Gastroesophageal sphincter (tissue), 4 donors: ENCODE data around the gene KLHL29. TPM values are rescaled to one million over a fixed set of nuclear protein-coding genes. Genes with fewer than 3 reads are reported as not detected.

Source experiments
- ATAC-seq: fragments of 150-250 bp; one replicate; pipeline ENCODE4 v1.9.1; 2016; ENCODE audit warnings: mild to moderate bottlenecking, moderate library complexity
- H3K27ac ChIP-seq, 4 donors: fragments of 200-600 bp; sonication (generic) in 3 of 4; 1 replicate in 3 of 4; 2 replicates in 1 of 4; pipeline ENCODE4 v1.5.1; 2016 to 2019
- H3K27me3 ChIP-seq: fragments of 200-600 bp; sonication (generic); one replicate; pipeline ENCODE4 v1.5.1; 2019
- H3K36me3 ChIP-seq, 2 donors: fragments of 200-600 bp; sonication (generic); one replicate each; pipeline ENCODE4 v1.5.1; 2019; ENCODE audit warnings: control low read depth in 1 of 2
- H3K4me1 ChIP-seq, 3 donors: fragments of 200-600 bp; sonication (generic); 1 replicate in 2 of 3; 2 replicates in 1 of 3; pipeline ENCODE4 v1.5.1; 2016 to 2019; ENCODE audit warnings: control low read depth in 2 of 3
- H3K4me3 ChIP-seq, 2 donors: fragments of 200-600 bp; sonication (generic); one replicate each; pipeline ENCODE4 v1.5.1; 2019; ENCODE audit warnings: mild to moderate bottlenecking in 1 of 2, moderate library complexity in 1 of 2
- H3K9me3 ChIP-seq, 3 donors: fragments of 200-600 bp; sonication (generic); one replicate each; pipeline ENCODE4 v1.5.1; 2017 to 2019; ENCODE audit warnings: control low read depth in 2 of 3
- EP300 ChIP-seq: sonication (generic); formaldehyde crosslinking; IDR thresholded peaks from one replicate; pipeline ENCODE4 v1.6.1; 2017; ENCODE audit warnings: antibody characterized with exemption, mild to moderate bottlenecking
- POLR2A ChIP-seq, 2 donors: fragments of 450-650 bp; IDR thresholded peaks; one replicate each; pipeline ENCODE4 v1.6.1; 2017; ENCODE audit warnings: antibody characterized with exemption in 2 of 2, mild to moderate bottlenecking in 2 of 2, moderate library complexity in 1 of 2
- POLR2AphosphoS5 ChIP-seq: sonication (generic); formaldehyde crosslinking; IDR thresholded peaks from one replicate; pipeline ENCODE4 v1.6.1; 2017; ENCODE audit warnings: antibody characterized with exemption
- WGBS, 2 donors: methylation state at CpG; one replicate each; pipeline ENCODE4 v1.1.5; 2018; ENCODE audit warnings: low coverage in 1 of 2; 5-methylcytosine and 5-hydroxymethylcytosine counted together
- total RNA-seq, 4 donors: library from RNA; depleted of rRNA; stranded (reverse); fragments of >200 nt; gene quantifications; one replicate each; pipeline ENCODE4 v1.1.0, GENCODE V29; 2016
- TF ChIP-seq, protein P1 (sequence below), 4 experiments: fragments of 200-600 bp in 2 of 4; fragments of 450-650 bp in 2 of 4; sonication (generic) in 1 of 4; IDR thresholded peaks; one replicate each; pipeline ENCODE4 v1.5.1; 2017 to 2019; ENCODE audit warnings: antibody characterized with exemption in 4 of 4, mild to moderate bottlenecking in 2 of 4, moderate library complexity in 2 of 4

The KLHL29 gene
- total RNA-seq, 4 donors from 2014 or later = 15.2 to 31.5 (median 24.2) TPM

DNA sequence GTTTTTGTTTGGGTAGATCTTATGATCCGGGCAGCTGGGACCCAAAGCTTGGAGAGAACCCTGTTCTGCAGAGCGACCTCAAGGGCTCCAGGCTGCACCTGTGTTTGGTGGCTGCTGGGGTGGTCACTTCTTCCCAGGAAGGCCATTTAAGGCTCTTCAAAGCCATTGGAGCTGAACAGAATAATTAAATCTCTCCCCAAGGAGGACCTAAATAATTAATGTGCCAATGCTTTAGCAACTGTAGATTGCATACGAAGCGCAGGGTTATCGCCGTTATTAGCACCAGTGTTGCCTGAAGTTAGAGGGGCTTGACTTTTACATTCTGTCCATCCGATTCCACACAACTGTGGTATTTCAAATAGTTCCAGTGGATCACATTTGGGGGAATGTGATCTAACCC lies 290.5 kb downstream of the KLHL29 start:
- Histone ChIP-seq H3K4me1 (peaks cover 0 to 13% (median 0%) of the 10 kb centered on the region in 3 donors), H3K27me3 (no peaks in the 10 kb centered on the region), H3K4me3 (no peak overlapping the region), H3K27ac (no peak overlapping the region), H3K9me3 (no peaks in the 10 kb centered on the region), H3K36me3 (peaks cover 0 to 4% of the 10 kb centered on the region in 2 donors)
- no peak for TF ChIP-seq POLR2AphosphoS5
- TF ChIP-seq, protein P1, sequence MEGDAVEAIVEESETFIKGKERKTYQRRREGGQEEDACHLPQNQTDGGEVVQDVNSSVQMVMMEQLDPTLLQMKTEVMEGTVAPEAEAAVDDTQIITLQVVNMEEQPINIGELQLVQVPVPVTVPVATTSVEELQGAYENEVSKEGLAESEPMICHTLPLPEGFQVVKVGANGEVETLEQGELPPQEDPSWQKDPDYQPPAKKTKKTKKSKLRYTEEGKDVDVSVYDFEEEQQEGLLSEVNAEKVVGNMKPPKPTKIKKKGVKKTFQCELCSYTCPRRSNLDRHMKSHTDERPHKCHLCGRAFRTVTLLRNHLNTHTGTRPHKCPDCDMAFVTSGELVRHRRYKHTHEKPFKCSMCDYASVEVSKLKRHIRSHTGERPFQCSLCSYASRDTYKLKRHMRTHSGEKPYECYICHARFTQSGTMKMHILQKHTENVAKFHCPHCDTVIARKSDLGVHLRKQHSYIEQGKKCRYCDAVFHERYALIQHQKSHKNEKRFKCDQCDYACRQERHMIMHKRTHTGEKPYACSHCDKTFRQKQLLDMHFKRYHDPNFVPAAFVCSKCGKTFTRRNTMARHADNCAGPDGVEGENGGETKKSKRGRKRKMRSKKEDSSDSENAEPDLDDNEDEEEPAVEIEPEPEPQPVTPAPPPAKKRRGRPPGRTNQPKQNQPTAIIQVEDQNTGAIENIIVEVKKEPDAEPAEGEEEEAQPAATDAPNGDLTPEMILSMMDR (IDR thresholded peaks at IDR 0.05) = no peak
- no peak for TF ChIP-seq EP300
- TF ChIP-seq POLR2A (IDR thresholded peaks at IDR 0.05) = no peak
- WGBS, 2 donors = 97 to 100% methylated on average over 4 to 6 of the region's 7 CpGs
- no peak for ATAC-seq

DNA sequence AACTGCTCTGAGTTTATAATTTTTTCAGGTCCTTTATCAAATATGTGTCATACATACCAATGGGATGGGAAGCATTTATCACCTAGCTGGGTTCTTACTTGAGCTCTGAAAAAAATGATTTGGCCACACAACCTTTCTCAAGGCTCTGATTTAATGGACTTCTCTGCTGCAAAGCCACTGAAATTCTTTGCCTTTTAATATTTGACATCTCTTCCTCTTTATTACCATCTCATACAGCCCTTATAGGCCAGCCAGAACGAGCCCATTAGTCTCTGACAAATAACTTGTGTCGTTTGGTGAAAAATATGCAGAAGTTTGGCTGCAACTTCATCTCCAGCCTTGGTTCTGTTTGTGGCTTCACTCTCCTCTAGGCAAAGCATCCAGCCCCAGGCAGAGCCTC lies 292.9 kb downstream of the KLHL29 start:
- no peak for ATAC-seq
- no peaks in the 10 kb centered on the region for H3K4me1 ChIP-seq
- H3K4me3 ChIP-seq = no peak overlapping the region
- 30 to 41% methylated on average over 2 of the region's 2 CpGs for WGBS, 2 donors
- no peaks in the 10 kb centered on the region for H3K9me3 ChIP-seq
- no peaks in the 10 kb centered on the region for H3K27me3 ChIP-seq
- H3K36me3 ChIP-seq = peaks cover 0 to 4% of the 10 kb centered on the region in 2 donors
- no peak overlapping the region for H3K27ac ChIP-seq
- TF ChIP-seq POLR2A (IDR thresholded peaks at IDR 0.05) (no peak), EP300 (no peak), POLR2AphosphoS5 (no peak)
- TF ChIP-seq, protein P1 (IDR thresholded peaks at IDR 0.05) = no peak

DNA sequence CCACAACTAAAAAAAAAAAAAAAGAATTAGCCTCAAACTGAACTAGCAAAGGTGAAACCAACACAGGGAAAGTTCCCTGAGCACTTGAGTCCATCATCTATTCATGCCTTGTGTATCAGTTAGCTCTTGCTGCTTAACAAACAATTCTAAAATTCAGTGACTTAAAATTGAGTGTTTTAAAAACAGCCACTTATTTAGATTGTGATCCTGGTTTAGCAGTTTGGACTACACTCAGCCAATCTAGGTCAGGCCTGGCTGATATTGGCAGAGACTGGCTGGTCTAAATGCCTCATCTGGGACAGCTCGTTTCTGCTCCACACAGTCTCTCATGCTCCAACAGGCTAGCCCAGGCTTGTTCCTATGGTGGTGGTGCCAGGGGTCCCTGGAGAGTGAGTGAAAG lies 294.1 kb downstream of the KLHL29 start:
- H3K27me3 ChIP-seq = no peaks in the 10 kb centered on the region
- TF ChIP-seq POLR2AphosphoS5 (no peak), POLR2A (IDR thresholded peaks at IDR 0.05) (no peak)
- TF ChIP-seq, protein P1 (IDR thresholded peaks at IDR 0.05) = no peak
- H3K4me1 ChIP-seq = peaks cover 0 to 8% (median 0%) of the 10 kb centered on the region in 3 donors
- H3K27ac ChIP-seq = no peak overlapping the region
- H3K4me3 ChIP-seq = no peak overlapping the region
- no CpG with 5 or more reads among the region's 1 CpG for WGBS, 2 donors
- ATAC-seq = no peak
- H3K36me3 ChIP-seq = peaks cover 0 to 4% of the 10 kb centered on the region in 2 donors
- no peaks in the 10 kb centered on the region for H3K9me3 ChIP-seq

DNA sequence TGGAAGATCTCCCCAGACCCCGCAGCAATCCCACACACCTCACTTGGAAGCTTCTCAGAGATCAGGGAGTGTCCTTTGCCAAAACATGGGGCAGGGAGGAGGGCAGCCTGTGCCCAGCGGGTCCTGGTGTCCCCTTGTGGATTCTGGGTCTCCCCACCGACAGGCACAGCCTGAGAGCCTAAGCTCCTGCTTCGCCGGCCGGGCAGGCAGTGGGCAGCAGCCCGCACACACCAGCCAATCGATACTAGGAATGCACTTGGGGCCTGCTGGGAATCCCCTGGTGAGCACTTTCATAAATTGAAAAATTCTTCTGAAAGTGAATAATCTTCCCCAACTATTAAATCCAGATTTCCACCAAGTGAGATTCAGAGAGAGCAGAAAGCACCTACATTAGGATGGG lies 296.0 kb downstream of the KLHL29 start:
- no peak overlapping the region for H3K27ac ChIP-seq
- H3K9me3 ChIP-seq = no peaks in the 10 kb centered on the region
- H3K4me1 ChIP-seq = peaks cover 0 to 24% (median 0%) of the 10 kb centered on the region in 3 donors
- H3K27me3 ChIP-seq = no peaks in the 10 kb centered on the region
- no peak overlapping the region for H3K4me3 ChIP-seq
- no peak for ATAC-seq
- WGBS, 2 donors = no CpG with 5 or more reads among the region's 8 CpGs
- H3K36me3 ChIP-seq = peaks cover 0 to 8% of the 10 kb centered on the region in 2 donors
- TF ChIP-seq POLR2AphosphoS5 = no peak
- TF ChIP-seq POLR2A (IDR thresholded peaks at IDR 0.05) = no peak
- TF ChIP-seq EP300 = no peak
- TF ChIP-seq, protein P1 (IDR thresholded peaks at IDR 0.05) = no peak

DNA sequence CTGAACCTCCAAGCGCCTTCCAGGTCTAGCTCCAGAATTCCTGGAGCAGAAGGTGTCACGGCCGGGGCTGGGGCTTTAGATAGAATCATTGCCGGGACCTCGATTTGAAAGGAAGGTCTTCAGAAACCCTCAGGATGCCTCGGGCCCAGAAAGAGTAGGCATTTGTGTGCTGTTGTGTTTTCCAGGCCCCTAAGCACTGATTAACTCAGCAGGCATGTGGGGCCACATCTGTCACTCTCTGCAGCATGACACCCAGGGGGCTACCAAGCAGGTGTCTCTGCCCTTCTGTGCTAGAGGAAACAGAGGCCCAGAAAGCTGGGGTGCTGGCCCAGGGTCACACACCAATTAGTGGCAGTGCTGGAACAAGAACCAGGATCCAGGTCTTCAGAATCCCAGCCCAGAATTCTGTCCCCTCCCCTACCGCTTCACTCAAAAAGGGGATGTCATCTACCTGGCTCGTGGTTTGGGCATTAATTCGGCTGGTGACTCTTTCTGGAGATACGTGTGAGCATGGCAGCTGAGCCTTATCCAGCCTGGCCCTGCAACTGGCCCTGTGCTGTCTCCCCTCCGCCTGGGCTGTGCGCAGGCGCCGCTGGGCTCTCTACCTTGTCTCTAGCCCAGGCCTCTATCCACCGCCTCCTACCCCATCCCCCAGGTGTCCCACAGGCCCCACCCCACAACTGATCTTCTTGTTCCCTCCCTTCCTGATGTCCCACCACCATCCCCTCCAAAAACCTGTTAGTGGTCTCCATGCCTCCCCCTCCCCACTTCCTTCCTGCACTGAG lies 296.6 kb downstream of the KLHL29 start:
- 91 to 100% methylated on average over 1 to 8 of the region's 15 CpGs for WGBS, 2 donors
- no peak for ATAC-seq

More for the DNA sequence above, 296.6 kb downstream of the KLHL29 start:
- no peak for TF ChIP-seq POLR2A (IDR thresholded peaks at IDR 0.05)
- TF ChIP-seq, protein P1 (IDR thresholded peaks at IDR 0.05) = no peak
- no peak for TF ChIP-seq EP300
- no peak for TF ChIP-seq POLR2AphosphoS5
- Histone ChIP-seq H3K4me1 (peaks cover 0 to 24% (median 0%) of the 10 kb centered on the region in 3 donors), H3K9me3 (no peaks in the 10 kb centered on the region), H3K27me3 (no peaks in the 10 kb centered on the region), H3K27ac (no peak overlapping the region), H3K36me3 (peaks cover 0 to 14% of the 10 kb centered on the region in 2 donors), H3K4me3 (no peak overlapping the region)
